Dermis blood vessel endothelial cell (primary cell): ENCODE measurements around the gene PRKCB. TPM values are rescaled to one million over a fixed set of nuclear protein-coding genes. Genes with fewer than 3 reads are reported as not detected.

Experiments
- DNase-seq: peaks from one replicate; pipeline ENCODE4 v3.0.0; 2010
- total RNA-seq: library from RNA; depleted of rRNA; stranded (reverse); fragments of >200 nt; gene quantifications from 2 replicates; pipeline ENCODE4 v1.2.3, GENCODE V29; 2014

The PRKCB gene
- total RNA-seq, 1 donor from 2014 or later: not detected

GRCh38 chr16:23866621-23867020 lies 30.8 kb downstream of the PRKCB start:
- DNase-seq: no peak

GRCh38 chr16:23867566-23867965 lies 31.8 kb downstream of the PRKCB start:
- DNase-seq: no peak

GRCh38 chr16:23868136-23868535 lies 32.4 kb downstream of the PRKCB start:
- DNase-seq: no peak

- DNase-seq: no peak
Observed at GRCh38 chr16:23869052-23869451, 33.3 kb downstream of the PRKCB start.

- DNase-seq: no peak
Observed at GRCh38 chr16:23871924-23872323, 36.1 kb downstream of the PRKCB start.

GRCh38 chr16:23874613-23875294 lies 39.0 kb downstream of the PRKCB start:
- no peak for DNase-seq

- DNase-seq: no peak
Observed at GRCh38 chr16:23876256-23876896, 40.6 kb downstream of the PRKCB start.

GRCh38 chr16:23877107-23878070 lies 41.6 kb downstream of the PRKCB start:
- DNase-seq: no peak

GRCh38 chr16:23879735-23880373 lies 44.1 kb downstream of the PRKCB start:
- DNase-seq: no peak

- no peak for DNase-seq
Observed at GRCh38 chr16:23889189-23889588, 53.4 kb downstream of the PRKCB start.

GRCh38 chr16:23893986-23894385 lies 58.2 kb downstream of the PRKCB start:
- DNase-seq: no peak

GRCh38 chr16:23895052-23895451 lies 59.3 kb downstream of the PRKCB start:
- no peak for DNase-seq

GRCh38 chr16:23896832-23897821 lies 61.3 kb downstream of the PRKCB start:
- no peak for DNase-seq

GRCh38 chr16:23898682-23899430 lies 63.1 kb downstream of the PRKCB start:
- DNase-seq: no peak

- no peak for DNase-seq
Observed at GRCh38 chr16:23899869-23900268, 64.1 kb downstream of the PRKCB start.

GRCh38 chr16:23900480-23901177 lies 64.8 kb downstream of the PRKCB start:
- DNase-seq: no peak

GRCh38 chr16:23901178-23902033 lies 65.6 kb downstream of the PRKCB start:
- peak; percentile 10 for DNase-seq

- DNase-seq: no peak
Observed at GRCh38 chr16:23902034-23902747, 66.4 kb downstream of the PRKCB start.
